Testis (tissue), 3 donors: ENCODE data around the gene HMSD. TPM values are rescaled to one million over a fixed set of nuclear protein-coding genes. Genes with fewer than 3 reads are reported as not detected.
"Not testable (repeated sequence)": the region's sequence is repeated elsewhere in the genome, so short reads cannot be mapped to it uniquely, and the experiment has no call there.

Experiments used
- DNase-seq: peaks from one replicate; pipeline ENCODE4 v3.0.0-alpha.2; 2019
- H3K27ac ChIP-seq, 2 donors: fragments of 200-600 bp; sonication (generic); one replicate each; pipeline ENCODE4 v1.5.1; 2019
- H3K27me3 ChIP-seq: fragments of 200-600 bp; sonication (generic); one replicate; pipeline ENCODE4 v1.5.1; 2019
- H3K36me3 ChIP-seq: fragments of 200-600 bp; sonication (generic); one replicate; pipeline ENCODE4 v1.5.1; 2017; ENCODE audit warnings: low read depth; ENCODE audit errors: missing control alignments
- H3K4me1 ChIP-seq: fragments of 200-600 bp; sonication (generic); one replicate; pipeline ENCODE4 v1.5.1; 2019
- H3K4me3 ChIP-seq, 2 donors: fragments of 200-600 bp; sonication (generic); one replicate each; pipeline ENCODE4 v1.5.1; 2017 to 2019
- H3K9me3 ChIP-seq: fragments of 200-600 bp; sonication (generic); one replicate; pipeline ENCODE4 v1.5.1; 2017
- CTCF ChIP-seq, 3 experiments: fragments of 450-650 bp in 2 of 3; fragments of 200-600 bp in 1 of 3; sonication (generic) in 1 of 3; IDR thresholded peaks; one replicate each; pipeline ENCODE4 v1.5.1; 2016 to 2019; ENCODE audit warnings: antibody characterized with exemption in 3 of 3, mild to moderate bottlenecking in 2 of 3, moderate library complexity in 1 of 3
- POLR2A ChIP-seq: fragments of 450-650 bp; IDR thresholded peaks from one replicate; pipeline ENCODE4 v1.6.1; 2017; ENCODE audit warnings: antibody characterized with exemption, mild to moderate bottlenecking, moderate library complexity
- WGBS, 2 donors: methylation state at CpG; one replicate each; pipeline ENCODE4 v1.1.5; 2018; 5-methylcytosine and 5-hydroxymethylcytosine counted together
- intact Hi-C: fragments of 100-400 bp; cut with DNase I; formaldehyde crosslinking; loops from one replicate; pipeline ENCODE4 v1.15.1; 2023; ENCODE audit warnings: low total_unique reads
- polyA plus RNA-seq: library from polyadenylated mRNA; stranded (reverse); fragments of 350-450 nt; fragmentation: Illumina TruSeq; extraction: RNeasy Lipid Tissue Mini Kit (QIAGEN cat#74804); gene quantifications from one replicate; pipeline ENCODE4 v1.2.3, GENCODE V29; 2014; ENCODE audit warnings: low read depth, low replicate concordance; ENCODE audit not compliant: insufficient read depth
- total RNA-seq, 2 donors: library from RNA; depleted of rRNA; stranded (reverse); fragments of >200 nt; gene quantifications; one replicate each; pipeline ENCODE4 v1.2.3, GENCODE V29; 2016

HMSD gene
- total and polyA plus RNA-seq, 3 donors from 2014 or later, result 0.19 to 0.53 (median 0.39) TPM

DNA sequence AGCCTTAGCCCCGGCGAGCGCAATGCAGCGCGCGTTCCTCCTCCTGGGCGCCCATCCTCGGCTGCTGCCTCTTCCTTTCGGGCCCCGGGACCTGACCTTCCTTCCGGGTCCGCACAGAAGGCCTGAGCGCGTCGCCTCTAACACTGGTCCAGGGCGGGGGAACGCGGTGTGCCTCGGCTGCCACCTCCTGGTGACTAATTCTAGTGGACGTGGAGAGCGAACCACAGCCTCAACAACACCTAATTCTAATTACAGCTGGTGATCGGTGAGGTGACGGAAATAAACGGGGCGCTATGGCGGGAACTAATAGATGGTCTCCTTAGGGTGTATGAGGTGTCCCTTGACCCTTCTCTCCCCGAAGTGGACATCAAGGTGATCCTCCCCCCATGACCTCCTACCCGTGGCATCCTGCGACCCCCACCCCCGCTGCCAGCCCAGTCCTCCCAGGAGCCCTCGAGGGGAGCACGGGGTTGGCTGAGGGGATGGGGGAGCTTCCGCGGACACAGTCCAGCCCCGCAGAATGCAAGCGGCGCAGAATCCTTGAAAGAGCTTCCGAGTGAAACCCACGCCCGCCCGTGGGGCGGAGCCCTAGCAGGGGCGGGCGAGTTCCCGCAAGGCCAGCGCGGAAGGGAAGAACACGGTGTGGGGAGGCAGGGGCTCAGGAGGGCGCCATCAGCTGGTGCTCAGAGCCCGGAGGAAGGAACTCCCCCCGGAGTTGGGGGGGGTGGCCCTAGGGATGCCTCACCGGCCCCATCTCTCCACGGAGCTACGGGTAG, 12.8 kb upstream of the HMSD start:
- peak; percentile 38 to 50 (median 41) for TF ChIP-seq CTCF (IDR thresholded peaks at IDR 0.05)
- TF ChIP-seq POLR2A, result no peak
- no peaks in the 10 kb centered on the region for H3K36me3 ChIP-seq
- no peak overlapping the region for H3K27ac ChIP-seq
- DNase-seq, result peak; percentile 87
- peak overlapping the region; percentile 34 to 47 for H3K4me3 ChIP-seq
- H3K27me3 ChIP-seq, result no peaks in the 10 kb centered on the region
- H3K4me1 ChIP-seq, result no peaks in the 10 kb centered on the region
- no peaks in the 10 kb centered on the region for H3K9me3 ChIP-seq
- intact Hi-C loops, result no loop called here
- WGBS, 2 donors, result 1 to 2% methylated on average over 15 to 49 of the region's 54 CpGs

GRCh38 chr18:63936932-63937393, 12.1 kb upstream of the HMSD start:
- Histone ChIP-seq H3K4me3 (peak overlapping the region; percentile 34 to 47), H3K36me3 (no peaks in the 10 kb centered on the region), H3K4me1 (no peaks in the 10 kb centered on the region), H3K27me3 (no peaks in the 10 kb centered on the region), H3K9me3 (no peaks in the 10 kb centered on the region), H3K27ac (no peak overlapping the region)
- 40 to 42% methylated on average over 10 to 19 of the region's 19 CpGs for WGBS, 2 donors
- no peak for DNase-seq
- intact Hi-C loops, result no loop called here
- TF ChIP-seq CTCF (IDR thresholded peaks at IDR 0.05) (no peak), POLR2A (no peak)

GRCh38 chr18:63940008-63940407, 9.1 kb upstream of the HMSD start:
- 57 to 83% methylated on average over 7 to 8 of the region's 8 CpGs for WGBS, 2 donors
- no peak for DNase-seq
- Histone ChIP-seq H3K4me1 (no peaks in the 10 kb centered on the region), H3K9me3 (no peaks in the 10 kb centered on the region), H3K4me3 (no peak overlapping the region), H3K27ac (no peak overlapping the region), H3K27me3 (no peaks in the 10 kb centered on the region), H3K36me3 (no peaks in the 10 kb centered on the region)
- TF ChIP-seq POLR2A (no peak), CTCF (IDR thresholded peaks at IDR 0.05) (no peak)
- intact Hi-C loops, result no loop called here

GRCh38 chr18:63940543-63941050, 8.5 kb upstream of the HMSD start:
- H3K27ac ChIP-seq, intact Hi-C loops, DNase-seq, H3K9me3 ChIP-seq, H3K4me1 ChIP-seq, H3K27me3 ChIP-seq, H3K4me3 ChIP-seq, H3K36me3 ChIP-seq: not testable (repeated sequence)
- WGBS, 2 donors, result 53 to 75% methylated on average over 16 to 17 of the region's 17 CpGs

GRCh38 chr18:63947051-63947790, 1.9 kb upstream of the HMSD start:
- H3K27me3 ChIP-seq, result no peaks in the 10 kb centered on the region
- intact Hi-C loops, result no loop called here
- H3K9me3 ChIP-seq, result no peaks in the 10 kb centered on the region
- no peak overlapping the region for H3K4me3 ChIP-seq
- H3K36me3 ChIP-seq, result no peaks in the 10 kb centered on the region
- no peak for DNase-seq
- TF ChIP-seq POLR2A (no peak), CTCF (IDR thresholded peaks at IDR 0.05) (no peak)
- WGBS, 2 donors, result 80 to 91% methylated on average over 3 of the region's 3 CpGs
- no peaks in the 10 kb centered on the region for H3K4me1 ChIP-seq
- no peak overlapping the region for H3K27ac ChIP-seq
